ENCODE data around the gene PKNOX2. TPM values are rescaled to one million over a fixed set of nuclear protein-coding genes. Genes with fewer than 3 reads are reported as not detected.
A peak's percentile ranks its signal among the peaks of the same experiment; 100 is the strongest.

PKNOX2 gene
- total and polyA plus RNA-seq, 2 of the 8 experiments (the other 6 are each of a cell fraction or from before 2014, with no cell fraction given), result 2.0 TPM

DNA sequence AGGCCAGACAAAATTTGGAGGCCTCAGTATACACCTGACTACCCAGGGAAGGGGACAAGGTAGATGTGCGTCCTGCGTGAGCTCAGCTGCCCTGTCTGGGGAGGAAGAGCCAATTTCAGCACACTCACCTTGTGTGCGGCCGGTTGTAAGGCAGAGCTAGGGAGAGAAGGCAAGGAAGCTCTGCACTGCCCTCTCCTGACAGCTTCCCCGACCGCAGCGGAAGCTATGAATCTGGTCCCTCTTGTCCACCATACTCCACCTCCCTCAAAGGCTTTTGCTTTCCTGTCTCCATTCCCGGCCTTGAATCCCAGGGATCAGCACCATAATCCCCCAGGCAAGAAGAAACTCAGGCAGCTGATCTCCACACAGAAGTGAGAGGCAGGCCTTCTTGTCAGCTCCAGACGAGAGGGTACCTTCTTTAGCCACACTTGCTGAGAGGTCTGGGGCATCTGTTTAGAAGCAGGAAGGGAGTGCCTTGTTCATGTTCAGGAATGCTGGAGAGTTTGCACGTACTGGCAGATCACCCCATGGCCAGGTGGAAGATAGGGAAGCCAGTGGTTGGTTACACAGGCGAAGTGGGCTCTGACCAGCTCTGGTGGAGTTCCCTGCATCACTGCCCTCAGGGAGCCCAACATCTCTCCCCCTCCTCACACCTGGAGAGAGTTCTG, 269.0 kb downstream of the PKNOX2 start (continued):
- no peak for TF ChIP-seq SAP30 (IDR thresholded peaks at IDR 0.05; ENCODE audit: insufficient read depth, insufficient replicate concordance, low read length)
- 0 out of 2 replicates have a peak, but pooled peaks have one; percentile 9 for TF ChIP-seq JUND (IDR thresholded peaks at IDR 0.05; ENCODE audit: low read length)
- TF ChIP-seq, protein P1, sequence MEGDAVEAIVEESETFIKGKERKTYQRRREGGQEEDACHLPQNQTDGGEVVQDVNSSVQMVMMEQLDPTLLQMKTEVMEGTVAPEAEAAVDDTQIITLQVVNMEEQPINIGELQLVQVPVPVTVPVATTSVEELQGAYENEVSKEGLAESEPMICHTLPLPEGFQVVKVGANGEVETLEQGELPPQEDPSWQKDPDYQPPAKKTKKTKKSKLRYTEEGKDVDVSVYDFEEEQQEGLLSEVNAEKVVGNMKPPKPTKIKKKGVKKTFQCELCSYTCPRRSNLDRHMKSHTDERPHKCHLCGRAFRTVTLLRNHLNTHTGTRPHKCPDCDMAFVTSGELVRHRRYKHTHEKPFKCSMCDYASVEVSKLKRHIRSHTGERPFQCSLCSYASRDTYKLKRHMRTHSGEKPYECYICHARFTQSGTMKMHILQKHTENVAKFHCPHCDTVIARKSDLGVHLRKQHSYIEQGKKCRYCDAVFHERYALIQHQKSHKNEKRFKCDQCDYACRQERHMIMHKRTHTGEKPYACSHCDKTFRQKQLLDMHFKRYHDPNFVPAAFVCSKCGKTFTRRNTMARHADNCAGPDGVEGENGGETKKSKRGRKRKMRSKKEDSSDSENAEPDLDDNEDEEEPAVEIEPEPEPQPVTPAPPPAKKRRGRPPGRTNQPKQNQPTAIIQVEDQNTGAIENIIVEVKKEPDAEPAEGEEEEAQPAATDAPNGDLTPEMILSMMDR (IDR thresholded peaks at IDR 0.05; ENCODE audit: control extremely low read depth in 1 of 3, insufficient read depth in 1 of 3, low read depth in 1 of 3, low read length in 3 of 3), result peak; percentile 78 to 95 (median 88)
- TF ChIP-seq SUZ12 (IDR thresholded peaks at IDR 0.05; ENCODE audit: low read length), result no peak
- TF ChIP-seq CBX5 (IDR thresholded peaks at IDR 0.05; ENCODE audit: low read depth, low read length), result no peak
- no peak for TF ChIP-seq TAF7 (optimal IDR thresholded peaks at IDR 0.05; ENCODE audit: borderline replicate concordance, low read depth, low read length)
- no peak for TF ChIP-seq FOSL1 (IDR thresholded peaks at IDR 0.05; ENCODE audit: insufficient read depth, low read depth, low read length)
- no peak for TF ChIP-seq EP300 (IDR thresholded peaks at IDR 0.05; ENCODE audit: borderline replicate concordance in 1 of 2, low read depth in 2 of 2, low read length in 2 of 2)
- TF ChIP-seq RAD21 (IDR thresholded peaks at IDR 0.05 in 1 of 2, conservative IDR thresholded peaks at IDR 0.05 in 1 of 2; ENCODE audit: low read depth in 2 of 2, low read length in 2 of 2), result peak; percentile 68 to 76
- TF ChIP-seq CBX8 (IDR thresholded peaks at IDR 0.05; ENCODE audit: borderline replicate concordance, low read depth, low read length), result no peak
- no peak for TF ChIP-seq TCF12 (IDR thresholded peaks at IDR 0.05; ENCODE audit: low read depth, low read length)
- no peak for TF ChIP-seq ASH2L (IDR thresholded peaks at IDR 0.05; ENCODE audit: low read length)
- no peak for TF ChIP-seq KDM4A (IDR thresholded peaks at IDR 0.05; ENCODE audit: low read depth, low read length, severe bottlenecking)

Measured in H1 (cell line).